ENCODE measurements around the gene SLC39A1.

SLC39A1 gene

DNA sequence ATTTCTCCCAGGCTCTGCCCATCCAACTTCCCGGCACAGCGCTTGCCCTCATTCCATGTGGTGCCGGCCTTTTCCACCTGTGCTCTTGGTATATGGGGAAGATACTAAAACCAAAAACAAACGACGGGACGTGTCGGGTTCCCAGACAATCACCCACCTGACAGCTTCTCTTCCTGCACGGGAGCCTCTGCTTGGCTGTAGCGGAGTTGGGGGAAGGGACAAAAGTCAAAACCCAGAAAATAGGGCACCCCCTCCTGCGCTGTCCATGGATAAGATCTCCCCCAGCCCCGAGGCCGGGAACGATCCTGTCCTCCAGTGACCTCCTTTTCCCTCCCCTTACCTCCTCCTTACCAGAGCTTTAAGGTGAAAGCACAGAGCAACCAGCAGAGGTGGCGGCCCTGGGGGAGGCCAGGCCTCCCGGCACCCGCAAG, 13.5 kb upstream of the SLC39A1 start:
- DNase-seq, result peak; percentile 62

DNA sequence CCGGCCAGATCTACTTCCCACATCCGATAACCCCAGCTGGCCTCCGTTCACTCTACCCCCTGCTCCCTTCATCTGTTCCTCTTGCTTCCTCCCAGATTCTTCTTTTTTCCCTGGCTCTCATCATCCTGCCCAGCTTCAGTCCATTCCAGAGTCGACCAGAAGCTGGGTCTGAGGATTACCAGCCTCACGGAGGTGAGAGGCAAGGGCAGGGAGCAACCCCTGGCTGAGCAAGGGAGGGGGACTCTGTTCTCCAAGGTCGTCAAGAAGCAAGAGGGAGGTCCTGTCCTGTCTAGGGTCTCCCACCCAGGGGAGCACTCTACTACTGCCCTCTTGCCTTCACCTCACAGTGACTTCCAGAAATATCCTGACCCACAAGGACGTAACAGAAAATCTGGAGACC, 10.2 kb upstream of the SLC39A1 start:
- DNase-seq, result no peak

DNA sequence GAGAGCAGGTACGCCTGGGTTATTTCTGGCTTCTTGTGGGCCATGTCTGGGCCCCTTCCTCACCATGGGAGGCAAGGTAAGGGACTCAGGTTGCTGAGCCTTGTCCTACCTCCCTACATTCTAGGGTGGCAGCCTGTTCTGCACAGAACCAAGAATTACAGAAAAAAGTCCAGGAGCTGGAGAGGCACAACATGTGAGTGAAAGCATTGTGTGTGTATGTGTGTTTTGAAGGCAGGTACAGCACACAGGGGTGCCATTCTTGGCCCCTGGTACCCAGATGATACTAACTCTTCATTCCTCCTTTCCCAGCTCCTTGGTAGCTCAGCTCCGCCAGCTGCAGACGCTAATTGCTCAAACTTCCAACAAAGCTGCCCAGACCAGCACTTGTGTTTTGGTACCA, 9.7 kb upstream of the SLC39A1 start:
- no peak for DNase-seq

DNA sequence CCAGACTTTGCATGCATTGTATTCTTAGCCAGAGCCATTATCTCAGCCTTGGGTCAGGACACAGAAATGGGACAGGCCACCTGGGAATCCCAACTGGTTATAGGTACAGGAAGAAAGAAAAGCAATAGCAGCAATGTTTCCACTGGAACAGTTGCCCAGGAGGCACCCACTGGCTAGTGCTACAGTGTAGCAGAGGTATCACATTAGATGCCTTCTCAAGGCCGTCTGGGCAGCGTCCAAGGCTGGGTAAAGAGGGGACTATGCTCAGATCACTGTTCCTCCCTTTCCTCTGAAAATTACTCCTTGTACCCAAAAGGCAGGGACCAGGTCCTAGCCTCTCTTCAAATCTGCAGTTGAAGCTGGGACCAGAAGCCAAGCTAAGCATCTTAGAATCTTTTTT, 7.0 kb upstream of the SLC39A1 start:
- DNase-seq, result no peak

DNA sequence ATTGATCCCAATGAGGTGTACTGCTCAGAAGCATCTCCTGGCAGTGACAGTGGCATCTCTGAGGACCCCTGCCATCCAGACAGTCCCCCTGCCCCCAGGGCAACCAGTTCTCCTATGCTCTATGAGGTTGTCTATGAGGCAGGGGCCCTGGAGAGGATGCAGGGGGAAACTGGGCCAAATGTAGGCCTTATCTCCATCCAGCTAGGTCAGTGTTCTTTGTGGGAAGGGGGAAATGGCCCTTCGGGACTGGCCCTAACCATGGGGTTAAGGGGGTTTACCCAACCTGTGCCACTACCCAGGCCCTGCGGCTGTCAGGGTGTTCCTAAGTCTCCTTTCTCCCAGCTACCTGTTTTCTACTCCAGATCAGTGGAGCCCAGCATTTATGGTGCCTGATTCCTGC, 5.6 kb upstream of the SLC39A1 start:
- no peak for DNase-seq

DNA sequence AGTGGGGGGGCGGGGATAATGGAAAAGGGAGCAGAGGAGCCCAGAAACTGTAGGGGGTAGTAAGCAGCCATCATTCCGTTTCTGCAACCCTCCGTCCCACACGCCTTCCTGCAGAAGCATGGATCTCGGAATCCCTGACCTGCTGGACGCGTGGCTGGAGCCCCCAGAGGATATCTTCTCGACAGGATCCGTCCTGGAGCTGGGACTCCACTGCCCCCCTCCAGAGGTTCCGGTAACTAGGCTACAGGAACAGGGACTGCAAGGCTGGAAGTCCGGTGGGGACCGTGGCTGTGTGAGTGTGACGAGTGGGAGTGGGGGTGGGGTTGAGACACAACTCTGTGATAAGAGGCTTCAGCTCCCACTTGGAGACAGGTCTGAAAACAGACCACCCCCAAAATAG, 5.1 kb upstream of the SLC39A1 start:
- DNase-seq, result peak; percentile 71

DNA sequence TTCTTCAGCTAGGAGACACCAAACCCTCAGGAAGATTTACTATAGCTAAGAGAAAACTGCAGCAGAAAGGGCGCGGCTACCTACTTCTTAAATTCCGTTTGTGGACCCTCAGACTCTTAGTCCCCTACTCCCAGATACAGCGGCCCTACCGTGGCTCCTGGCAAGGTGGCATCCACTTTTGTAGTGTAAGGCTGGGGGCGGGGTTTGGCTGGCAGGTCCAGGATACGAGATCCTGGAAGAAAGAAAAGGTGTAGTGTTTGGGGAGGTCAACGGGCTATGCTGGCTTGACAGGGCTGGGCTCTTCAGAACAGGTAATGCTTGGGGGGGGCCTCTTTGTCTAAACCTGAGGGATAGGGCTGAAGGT, 4.6 kb upstream of the SLC39A1 start:
- DNase-seq, result peak; percentile 88

DNA sequence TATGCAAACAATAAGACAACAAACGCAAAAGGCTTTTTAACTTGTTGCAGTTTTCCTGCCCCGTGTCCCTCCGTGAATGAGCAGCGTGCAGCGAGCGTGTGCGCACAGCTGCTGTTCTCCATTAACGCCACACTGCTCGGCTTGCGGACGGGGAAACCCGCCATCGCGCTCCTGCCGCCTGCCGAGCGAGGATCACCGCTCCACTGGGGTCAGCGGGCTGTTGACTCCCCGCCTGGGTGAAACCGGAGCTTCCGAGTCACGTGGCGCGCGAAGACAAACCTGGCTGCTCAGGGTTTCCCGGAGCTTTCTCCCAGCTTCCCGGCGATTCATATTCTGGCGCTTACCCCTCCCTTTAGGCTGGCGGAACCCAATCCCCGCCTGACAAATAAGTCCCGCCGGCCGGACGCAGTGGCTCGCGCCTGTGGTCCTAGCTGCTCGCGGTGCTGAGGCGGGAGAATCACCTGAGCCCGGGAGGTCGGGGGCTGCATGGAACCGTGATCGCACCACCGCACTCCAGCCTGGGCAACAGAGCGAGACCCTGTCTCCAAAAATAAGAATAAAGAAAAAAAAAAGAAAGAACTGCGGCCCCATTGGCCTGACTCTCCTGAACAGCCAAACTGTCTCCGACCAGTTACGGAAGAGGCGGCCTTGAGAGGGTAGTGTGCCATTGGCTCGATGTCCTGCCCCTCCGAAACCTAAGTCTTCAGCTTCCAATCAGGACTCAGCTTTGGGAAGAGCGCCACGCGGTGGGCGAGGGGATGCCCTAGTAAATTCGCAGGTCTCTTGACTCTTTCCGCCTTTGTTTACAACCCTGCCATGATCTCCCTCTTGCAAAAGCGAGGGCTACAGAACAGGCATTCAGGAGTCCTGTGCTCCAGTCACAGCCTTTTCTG, 4.0 kb upstream of the SLC39A1 start, which contains the start of gene CREB3L4:
CREB3L4 (plus strand) TSS at position 796 of the 893 bp plus-strand sequence. CDS start 624 bp downstream, outside the sequence.
- peak; percentile 99 for DNase-seq

DNA sequence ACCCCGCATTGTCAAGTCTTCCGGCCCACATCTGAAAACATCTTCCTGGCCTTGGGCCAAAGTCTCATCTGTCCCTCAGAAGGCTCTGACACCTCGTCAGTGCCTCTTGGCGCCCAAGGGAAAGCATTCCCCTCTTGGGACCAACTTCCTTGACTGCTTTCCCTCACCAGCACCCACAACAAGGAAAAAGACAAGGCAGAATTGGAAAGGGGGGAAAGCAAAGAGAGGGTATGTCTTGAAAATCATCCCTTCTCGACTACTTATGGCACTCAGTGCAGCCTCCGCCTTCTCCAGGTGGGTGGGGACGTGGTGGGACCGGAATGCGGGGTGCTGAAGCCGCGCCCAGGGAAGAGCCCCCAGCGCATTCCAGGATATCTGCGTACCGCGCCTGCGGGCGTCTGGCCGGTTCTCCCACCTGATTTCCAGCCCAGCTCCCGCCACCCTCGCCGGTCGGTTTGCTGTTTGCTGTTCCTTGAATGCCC, 554 bp upstream of the SLC39A1 start:
- peak; percentile 84 for DNase-seq

DNA sequence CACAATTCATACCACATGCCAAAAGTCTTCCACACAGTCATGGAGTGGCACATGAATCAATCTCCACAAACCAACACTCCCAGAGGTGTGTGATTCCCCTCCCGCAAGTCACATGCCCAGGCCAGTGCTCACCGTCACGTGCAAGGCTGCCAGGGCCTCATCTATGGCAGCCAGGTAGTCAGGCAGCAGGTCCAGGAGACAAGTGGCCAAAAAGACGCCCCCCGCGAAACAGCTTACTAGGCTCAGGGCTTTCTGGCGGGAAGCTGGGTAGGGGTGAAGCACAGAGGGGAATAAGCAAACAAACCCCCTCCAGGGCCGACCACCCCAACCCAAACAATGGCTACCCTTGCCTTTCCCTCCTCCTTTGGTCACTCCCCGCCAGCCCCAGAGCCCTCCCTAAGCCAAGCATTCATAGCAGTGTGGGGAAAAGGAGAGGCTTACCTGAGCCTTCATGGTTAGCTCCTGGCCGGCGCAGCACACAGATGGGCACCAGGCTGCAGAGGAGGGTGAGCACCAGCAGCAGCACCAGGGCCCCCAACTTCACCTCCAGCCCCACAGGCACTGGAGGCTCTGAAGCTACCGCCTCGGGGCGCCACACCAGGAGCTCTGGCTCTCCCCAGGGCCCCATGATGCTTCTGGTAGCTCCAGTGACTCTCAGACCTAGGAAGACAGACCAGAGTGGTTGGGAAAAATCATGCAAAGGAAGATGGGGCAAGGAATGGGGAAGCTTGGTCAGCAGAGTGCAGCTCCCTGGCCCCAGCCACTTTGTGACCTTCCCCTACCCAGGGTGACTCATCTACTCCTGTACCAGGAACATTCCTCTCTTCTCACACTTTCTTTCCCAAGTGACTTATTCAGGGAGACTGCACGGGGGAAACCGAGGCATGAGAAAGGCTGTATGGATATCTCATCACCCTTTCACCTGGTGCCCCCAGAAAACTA, 978 bp downstream of the SLC39A1 start:
- peak; percentile 59 for DNase-seq

DNA sequence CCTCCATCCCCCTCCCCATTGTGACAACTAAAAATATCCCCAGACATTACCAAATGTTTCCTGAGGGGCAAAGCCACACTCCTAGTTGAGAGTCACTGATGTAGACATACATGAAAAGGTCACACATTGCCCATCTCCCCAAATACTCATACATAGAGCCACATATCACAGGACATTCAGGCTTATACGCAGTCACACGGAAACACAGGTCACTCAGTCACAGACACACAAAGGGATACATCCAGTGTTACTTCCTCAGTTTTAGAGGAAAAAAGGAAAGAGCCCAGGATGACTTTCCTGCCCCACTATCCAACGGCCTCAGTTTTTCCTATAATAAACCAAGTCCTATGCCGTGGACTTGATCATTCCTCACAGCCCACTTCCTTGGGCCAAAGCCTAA, 1.9 kb downstream of the SLC39A1 start:
- DNase-seq, result no peak

DNA sequence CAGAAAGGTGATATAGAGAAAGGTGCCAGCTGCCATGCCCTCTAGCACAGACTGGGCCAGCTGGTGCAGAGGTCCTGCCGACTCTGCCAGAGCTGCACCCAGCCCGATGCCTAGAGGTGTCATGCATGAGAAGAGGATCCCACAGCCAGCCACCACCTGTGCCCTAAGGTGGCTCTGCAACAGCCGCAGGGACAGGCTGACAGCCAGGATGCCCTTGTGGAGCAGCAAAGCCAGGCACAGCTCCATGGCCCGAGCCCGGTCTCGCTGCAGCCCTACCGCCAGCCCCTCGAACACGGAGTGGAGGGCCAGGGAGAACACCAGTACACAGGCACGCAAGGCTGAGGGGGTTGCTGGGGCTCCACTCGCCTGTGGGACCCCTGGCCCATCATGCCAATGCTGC, 3.1 kb downstream of the SLC39A1 start:
- DNase-seq, result no peak

DNA sequence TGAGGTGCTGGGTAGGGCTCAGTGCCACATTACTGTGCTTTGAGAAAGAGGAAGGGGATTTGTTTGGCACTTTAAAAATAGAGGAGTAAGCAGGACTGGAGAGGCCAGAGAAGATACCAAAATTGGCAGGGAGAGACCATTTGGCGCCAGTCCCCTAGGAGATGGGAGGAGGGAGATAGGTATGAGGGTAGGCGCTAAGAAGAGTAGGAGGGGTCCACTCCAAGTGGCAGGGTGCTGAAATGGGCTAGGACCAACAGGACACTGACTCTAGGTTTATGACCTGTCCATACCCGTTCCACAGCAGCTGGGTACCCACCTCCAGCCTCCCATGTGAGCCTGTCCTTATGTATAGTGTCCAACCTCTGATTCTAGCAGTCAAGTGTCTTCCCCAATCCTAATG, 3.9 kb downstream of the SLC39A1 start:
- no peak for DNase-seq

DNA sequence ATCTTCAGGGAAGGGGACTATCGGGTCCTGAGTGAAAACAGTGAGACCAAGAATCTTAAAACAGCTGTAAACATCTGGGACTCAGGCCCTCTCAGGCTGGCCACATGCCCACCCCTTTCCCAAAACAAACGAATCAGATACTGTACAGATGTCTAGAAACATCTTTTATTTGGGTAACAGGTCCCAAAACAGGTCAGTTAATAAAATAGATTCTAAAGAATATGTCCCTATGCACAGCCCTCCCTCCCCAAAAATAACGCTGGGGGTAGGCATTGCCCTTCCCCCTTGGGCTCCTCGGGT, 4.4 kb downstream of the SLC39A1 start:
- no peak for DNase-seq

DNA sequence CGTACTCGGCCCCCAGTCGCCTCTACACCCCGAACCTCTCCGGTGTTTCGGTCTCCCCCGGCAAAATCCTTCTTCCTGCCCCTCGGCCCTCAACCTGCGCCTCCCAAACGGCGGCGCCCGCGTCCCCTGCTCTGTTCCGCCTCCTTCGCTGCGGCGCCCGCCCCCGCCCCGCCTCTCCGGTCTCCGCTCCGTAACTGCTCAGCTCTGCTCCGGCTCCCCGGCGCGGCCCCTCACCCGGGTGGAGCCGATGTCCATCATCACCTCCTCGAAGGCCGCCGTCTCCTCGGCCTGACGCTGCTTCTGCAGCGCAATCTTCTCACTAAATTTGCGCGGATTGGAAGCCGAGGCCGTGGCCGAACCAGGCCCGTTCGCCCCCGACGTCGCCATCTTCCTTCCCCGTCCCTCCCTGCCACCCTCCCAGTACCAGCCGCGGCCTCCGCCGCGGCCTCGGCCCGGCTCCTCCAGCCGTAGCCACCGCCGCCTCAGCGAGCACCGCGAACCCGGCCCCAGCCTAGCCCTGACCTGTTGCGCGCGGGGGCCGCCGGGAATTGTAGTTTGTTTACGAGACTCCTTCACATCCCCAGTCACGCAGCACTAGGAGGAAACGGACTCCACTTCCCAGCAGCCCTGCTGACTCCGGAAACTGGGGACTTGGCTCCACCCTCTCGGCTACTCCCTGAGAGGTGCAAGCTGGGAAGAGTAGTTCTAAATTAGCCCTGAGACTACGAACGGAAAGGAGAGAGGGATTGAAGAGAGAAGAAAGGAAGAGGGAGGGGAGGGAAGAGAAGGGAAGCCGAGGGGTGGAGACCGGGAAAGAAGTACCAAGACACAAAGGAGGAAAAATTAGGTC, 5.0 kb downstream of the SLC39A1 start, which contains the start of gene CRTC2:
CRTC2 (minus strand) TSS at position 502 of the 850 bp plus-strand sequence; CDS start at position 387, 115 bp downstream.
- peak; percentile 100 for DNase-seq

DNA sequence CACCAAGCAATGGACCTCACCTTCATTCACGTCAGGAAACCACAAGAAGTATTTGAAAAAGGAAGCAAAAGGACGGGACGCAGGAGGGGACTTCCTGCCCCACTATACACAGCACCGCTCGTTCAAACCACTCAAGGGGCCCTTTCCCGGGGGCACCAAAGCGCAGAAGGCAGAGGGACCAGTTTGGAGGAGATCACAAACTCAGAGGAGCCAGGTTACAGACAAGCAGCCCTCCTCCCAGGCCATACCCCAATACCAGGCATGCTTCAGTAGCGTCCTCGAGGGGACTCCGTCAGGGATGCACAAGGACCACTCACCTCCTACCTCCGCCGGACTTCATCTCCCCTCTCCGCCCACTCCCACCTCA, 5.6 kb downstream of the SLC39A1 start:
- peak; percentile 60 for DNase-seq

DNA sequence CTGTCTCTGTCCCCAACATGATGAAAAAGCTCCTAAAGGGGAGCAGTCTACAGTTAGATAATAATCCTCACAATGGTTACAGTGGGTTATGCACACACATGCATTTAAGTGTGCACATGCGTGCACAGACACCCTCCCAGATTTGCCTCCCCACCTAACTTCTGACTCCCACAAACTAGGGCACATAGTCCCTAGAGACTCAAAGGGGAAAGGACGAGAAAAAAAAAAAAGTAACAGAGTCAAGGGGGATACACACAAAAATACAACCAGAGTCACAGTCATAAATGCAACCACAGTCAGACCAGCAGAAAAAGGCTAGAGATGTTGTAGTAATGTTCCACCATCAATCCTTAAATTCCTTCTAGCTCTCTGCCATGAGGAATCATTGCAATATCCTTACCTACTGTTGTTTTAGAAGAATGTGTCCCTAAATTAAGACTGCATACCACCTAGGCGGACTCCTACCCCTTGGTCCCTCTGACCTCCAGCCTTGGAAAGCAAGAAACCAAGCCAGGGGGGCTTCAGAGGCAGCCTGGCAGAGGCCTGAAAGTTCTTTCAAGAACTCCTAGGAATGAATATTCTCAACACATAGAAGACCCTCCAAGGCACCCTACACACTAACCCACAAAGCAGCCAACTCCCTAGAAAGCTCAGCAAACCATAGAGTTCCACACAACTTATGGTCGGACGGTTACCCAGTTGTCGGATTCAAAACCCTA, 6.2 kb downstream of the SLC39A1 start:
- no peak for DNase-seq

DNA sequence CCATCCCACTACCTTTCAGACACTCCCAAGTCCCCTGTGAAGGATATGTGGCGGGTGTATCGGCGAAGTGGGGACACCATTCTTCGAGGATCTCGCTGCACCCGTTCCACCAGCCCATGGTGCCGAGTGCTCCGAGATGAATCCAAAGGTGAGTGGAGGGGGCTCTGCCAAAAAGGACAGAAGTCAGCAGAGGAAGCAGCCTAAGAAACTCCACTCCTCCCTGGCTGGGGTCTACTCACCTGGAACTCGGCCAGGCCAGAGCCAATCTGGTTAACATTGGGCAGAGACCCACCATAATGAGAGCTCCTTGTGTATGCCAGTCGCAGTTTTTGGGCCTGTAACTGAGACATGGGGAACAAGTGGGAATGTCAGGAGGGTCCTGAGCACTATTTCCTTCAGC, 8.5 kb downstream of the SLC39A1 start:
- no peak for DNase-seq

DNA sequence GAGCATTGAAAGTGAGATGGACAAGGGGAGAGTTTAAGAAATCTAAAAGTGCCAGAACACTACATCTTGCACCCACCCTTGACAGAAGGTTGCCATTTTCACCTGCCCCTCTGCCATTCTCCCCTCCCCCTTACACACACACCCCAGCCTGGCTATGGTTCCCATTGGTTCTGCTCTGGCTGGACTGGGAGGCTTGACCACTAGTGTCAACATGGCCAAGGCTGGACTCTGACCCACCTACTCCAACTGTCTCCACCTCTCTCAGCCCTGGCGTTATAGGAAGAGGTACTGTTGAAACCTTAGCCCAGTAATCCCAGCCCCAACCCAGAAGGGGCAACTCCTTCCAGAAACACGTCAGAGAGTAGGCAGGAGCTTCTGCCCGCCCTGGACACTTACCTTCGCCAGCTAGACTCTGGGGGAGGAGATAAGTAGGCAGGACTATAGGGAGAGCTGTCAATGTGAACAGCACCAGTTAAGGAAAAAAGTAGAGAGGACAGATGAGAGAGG, 9.4 kb downstream of the SLC39A1 start:
- no peak for DNase-seq

DNA sequence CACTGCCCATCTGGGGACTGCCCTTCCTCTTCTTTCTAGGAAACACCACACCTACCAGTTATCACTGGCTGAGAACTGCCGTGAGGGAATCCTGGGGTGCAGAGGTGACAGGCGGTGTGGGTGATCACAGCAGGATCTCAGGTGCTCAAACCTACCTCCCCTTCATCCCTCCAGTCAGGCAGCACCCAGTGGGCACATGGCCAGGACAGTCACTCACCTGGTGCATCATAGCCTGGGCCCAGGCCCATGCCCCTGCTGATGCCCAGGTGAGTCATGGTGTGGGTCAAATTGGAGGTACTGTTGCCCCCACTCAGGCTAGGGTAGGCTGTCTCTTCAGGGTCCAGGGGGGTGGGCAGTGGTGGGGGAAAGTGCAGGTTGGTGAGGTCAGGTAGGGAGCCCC, 11.5 kb downstream of the SLC39A1 start:
- no peak for DNase-seq

DNA sequence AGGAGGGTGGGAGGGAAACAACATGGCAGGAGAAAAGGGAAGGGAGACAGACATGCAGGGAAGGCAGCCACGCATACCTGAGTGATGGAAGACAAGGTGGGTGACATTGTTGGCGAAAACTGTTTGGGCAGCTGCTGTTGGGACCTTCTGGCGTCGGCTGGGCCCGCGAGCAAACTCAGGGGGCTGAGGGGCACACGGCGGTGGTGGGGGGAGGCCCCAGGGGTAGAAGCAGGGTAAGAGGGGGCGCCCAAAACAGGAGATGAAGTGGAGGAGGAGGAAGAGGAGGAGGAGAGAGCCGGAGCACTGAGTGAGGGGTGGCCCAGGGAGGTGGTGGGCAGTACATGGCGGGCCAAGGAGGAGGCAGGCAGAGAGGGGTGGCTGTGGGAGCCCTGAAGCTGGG, 12.2 kb downstream of the SLC39A1 start:
- no peak for DNase-seq

Data from NCI-H69 (cell line).